Endothelial cell of umbilical vein (primary cell): ENCODE data around the gene BTG2. TPM values are rescaled to one million over a fixed set of nuclear protein-coding genes. Genes with fewer than 3 reads are reported as not detected.

Source experiments
- BruUV-seq: library from RNA; stranded (reverse); fragments of 400-500 nt; replicated peaks from 2 replicates; lab custom pipeline; 2021; lab: Mats Ljungman, UMichigan
- CTCF ChIA-PET: fragments of 300-600, 350-600 bp; sonication (Branson Sonifier 250); formaldehyde crosslinking; loops from one replicate; lab custom pipeline; 2021; ENCODE audit warnings: antibody characterized with exemption, inconsistent platforms; lab: Charles Lee
- POLR2A ChIA-PET: fragments of 300-600, 350-600 bp; sonication (Branson Sonifier 250); formaldehyde crosslinking; loops from one replicate; lab custom pipeline; 2021; ENCODE audit warnings: antibody characterized with exemption, inconsistent platforms; lab: Charles Lee
- DNase-seq: peaks from one replicate; pipeline ENCODE4 v3.0.0-alpha.2; 2011; ENCODE audit warnings: low read depth, low spot score
- FAIRE-seq: peaks from 2 replicates; lab custom pipeline; 2011; peaks lifted over from hg19 to GRCh38; lab: Jason Lieb, UNC
- H2AFZ ChIP-seq: 2 replicates; pipeline ENCODE4 v1.6.0; 2012; ENCODE audit warnings: low read depth, low read length, control low read depth, inconsistent platforms
- H3K27ac ChIP-seq: 2 replicates; pipeline ENCODE4 v1.5.1; 2011; ENCODE audit warnings: low read depth, mild to moderate bottlenecking, control low read depth, low read length, moderate library complexity; ENCODE audit not compliant: insufficient read depth
- H3K27me3 ChIP-seq, 2 experiments: 2 replicates each; pipeline versions ENCODE4 v1.6.0 to v1.6.1; 2011; ENCODE audit warnings: low read length in 2 of 2, mixed read lengths in 1 of 2; ENCODE audit not compliant: control insufficient read depth in 2 of 2, insufficient read depth in 2 of 2
- H3K36me3 ChIP-seq, 2 experiments: 2 replicates in 1 of 2; 3 replicates in 1 of 2; pipeline ENCODE4 v1.5.1; 2011; ENCODE audit warnings: low read length in 2 of 2, mild to moderate bottlenecking in 1 of 2, moderate library complexity in 1 of 2; ENCODE audit not compliant: control insufficient read depth in 2 of 2, insufficient read depth in 2 of 2; ENCODE audit errors: extremely low read depth in 1 of 2
- H3K4me1 ChIP-seq: 3 replicates; pipeline ENCODE4 v1.5.1; 2011; ENCODE audit warnings: mild to moderate bottlenecking, low read length; ENCODE audit not compliant: control insufficient read depth, insufficient read depth; ENCODE audit errors: extremely low read depth
- H3K4me2 ChIP-seq: 2 replicates; pipeline ENCODE4 v1.6.1; 2011; ENCODE audit warnings: low read length, control low read depth, mixed read lengths; ENCODE audit not compliant: insufficient read depth
- H3K4me3 ChIP-seq, 3 experiments: fragments of 200-600 bp in 1 of 3; sonication (generic), shearing (Covaris generic) in 1 of 3; replicated peaks in 1 of 3; 2 replicates each; pipeline ENCODE4 v1.5.1; 2011 to 2016; ENCODE audit warnings: control low read depth in 3 of 3, low read length in 3 of 3, mild to moderate bottlenecking in 2 of 3, inconsistent platforms in 1 of 3, low read depth in 1 of 3, moderate library complexity in 1 of 3; ENCODE audit not compliant: insufficient read depth in 1 of 3
- H3K79me2 ChIP-seq: 2 replicates; pipeline ENCODE4 v1.6.0; 2012; ENCODE audit warnings: low read length, inconsistent platforms; ENCODE audit not compliant: control insufficient read depth, insufficient read depth
- H3K9ac ChIP-seq: replicated peaks from 2 replicates; pipeline ENCODE3; 2011; ENCODE audit warnings: low read length, control low read depth; ENCODE audit not compliant: insufficient read depth; ENCODE audit errors: extremely low read depth
- H3K9me1 ChIP-seq: replicated peaks from 3 replicates; pipeline ENCODE4 v1.6.0; 2011; ENCODE audit warnings: mild to moderate bottlenecking, low read length; ENCODE audit not compliant: control insufficient read depth, insufficient read depth; ENCODE audit errors: extremely low read depth
- H3K9me3 ChIP-seq: replicated peaks from 2 replicates; pipeline ENCODE4 v1.5.1; 2012; ENCODE audit warnings: low read length, inconsistent platforms; ENCODE audit not compliant: control insufficient read depth, insufficient read depth
- H4K20me1 ChIP-seq: replicated peaks from 2 replicates; pipeline ENCODE3; 2011; ENCODE audit warnings: mild to moderate bottlenecking, low read length; ENCODE audit not compliant: control insufficient read depth, insufficient read depth; ENCODE audit errors: extremely low read depth
- EZH2 ChIP-seq: IDR thresholded peaks from 2 replicates; pipeline ENCODE4 v1.6.1; 2012; ENCODE audit warnings: borderline replicate concordance, low read depth, mild to moderate bottlenecking, moderate library complexity, low read length, inconsistent platforms; ENCODE audit not compliant: severe bottlenecking
- FOS ChIP-seq: IDR thresholded peaks from 2 replicates; pipeline ENCODE4 v1.6.1; 2011; ENCODE audit warnings: mild to moderate bottlenecking, low read length, moderate library complexity, borderline replicate concordance; ENCODE audit not compliant: insufficient read depth
- GATA2 ChIP-seq: IDR thresholded peaks from 2 replicates; pipeline ENCODE4 v1.7.0; 2011; ENCODE audit warnings: low read depth, mild to moderate bottlenecking, moderate library complexity, mixed read lengths, low read length; ENCODE audit not compliant: insufficient read length, insufficient read depth
- JUN ChIP-seq: IDR thresholded peaks from 2 replicates; pipeline ENCODE4 v1.6.1; 2011; ENCODE audit warnings: borderline replicate concordance, low read depth; ENCODE audit not compliant: insufficient read length, insufficient read depth
- MYC ChIP-seq: IDR thresholded peaks from one replicate; pipeline ENCODE4 v1.6.1; 2011; ENCODE audit warnings: mild to moderate bottlenecking, low read depth, low read length
- POLR2A ChIP-seq: IDR thresholded peaks from 2 replicates; pipeline ENCODE4 v1.6.1; 2012; ENCODE audit warnings: low read depth, mild to moderate bottlenecking, control low read depth, low read length
- POLR2AphosphoS5 ChIP-seq: IDR thresholded peaks from 2 replicates; pipeline ENCODE4 v1.6.1; 2012; ENCODE audit warnings: low read depth, mild to moderate bottlenecking, control low read depth, low read length, moderate library complexity; ENCODE audit not compliant: insufficient read depth
- dilution Hi-C: fragments of 300-500 bp; cut with MboI; formaldehyde crosslinking; loops from one replicate; pipeline ENCODE4 v1.15.0; 2019; ENCODE audit warnings: low sequenced_read_pairs; ENCODE audit not compliant: extremely low pct_ligation_motif_present
- intact Hi-C: fragments of 100-400 bp; cut with micrococcal nuclease; formaldehyde crosslinking; loops from one replicate; pipeline ENCODE4 v1.10.0; 2022
- polyA plus RNA-seq, 4 experiments: library from polyadenylated mRNA; depleted of rRNA in 3 of 4; stranded (reverse) in 3 of 4; unstranded in 1 of 4; fragments of >200 nt; gene quantifications; 2 replicates each; pipeline versions ENCODE4 v1.2.1 to v1.2.3, GENCODE V29; 2011 to 2012; ENCODE audit warnings: missing spikeins in 1 of 4
- total RNA-seq: library from RNA; stranded (reverse); gene quantifications from 2 replicates; pipeline ENCODE4 v1.2.3, GENCODE V29; 2021
- TF ChIP-seq, protein P1 (sequence below), 2 donors: IDR thresholded peaks; 1 replicate in 1 of 2; 2 replicates in 1 of 2; pipeline ENCODE4 v1.5.1; 2011; ENCODE audit warnings: low read length in 2 of 2, mild to moderate bottlenecking in 2 of 2, moderate library complexity in 2 of 2, control low read depth in 1 of 2, inconsistent platforms in 1 of 2, low read depth in 1 of 2; ENCODE audit not compliant: insufficient read depth in 1 of 2; ENCODE audit errors: extremely low read depth in 1 of 2
- TF ChIP-seq, protein P2 (sequence below): IDR thresholded peaks from 2 replicates; pipeline ENCODE4 v1.6.1; 2011; ENCODE audit not compliant: insufficient read depth, insufficient read length

The BTG2 gene
- total and polyA plus RNA-seq, 2 donors (not counting 3 experiments of a cell fraction or from before 2014, with no cell fraction given), result 35.6 to 50.1 TPM

DNA sequence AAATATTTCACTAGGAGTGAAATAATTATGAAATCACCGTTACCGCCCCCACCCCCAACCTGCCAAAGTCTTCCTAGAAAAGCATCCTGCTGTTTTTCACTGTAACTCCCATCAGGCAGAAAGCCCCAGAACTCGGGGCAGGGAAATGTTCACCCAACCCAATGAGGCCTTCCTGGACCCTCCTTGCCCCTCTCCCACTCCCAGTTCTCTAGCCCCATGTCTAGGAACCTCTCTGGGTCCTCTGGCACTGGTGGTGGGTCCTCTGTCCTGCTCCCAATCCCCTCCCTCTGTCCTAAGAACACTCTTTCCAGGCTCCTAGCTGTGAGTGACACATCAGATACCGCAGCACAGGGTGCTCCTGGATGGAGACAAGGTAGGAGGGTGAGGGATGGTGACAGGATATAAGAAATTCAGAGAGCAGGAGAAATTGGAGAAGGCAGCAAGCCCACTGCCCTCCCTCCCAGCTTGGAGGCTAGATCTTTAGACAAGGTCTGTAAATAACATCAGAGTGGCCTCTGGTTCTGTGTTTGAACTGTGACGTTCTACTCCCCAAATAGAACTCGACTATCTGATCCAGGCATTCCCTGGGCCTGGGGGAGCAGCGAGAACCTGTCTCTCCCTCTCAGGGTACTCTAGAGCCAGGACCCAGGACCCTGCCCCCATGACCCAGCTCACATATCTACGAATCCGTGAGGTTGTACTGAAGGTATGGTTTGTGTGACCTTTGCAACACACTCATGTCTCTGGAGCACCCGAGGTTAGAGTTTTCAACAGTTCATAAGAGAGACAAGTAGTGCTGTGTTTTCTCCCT is 23.3 kb upstream of the BTG2 start:
- Histone ChIP-seq H3K79me2 (no peaks in the 10 kb centered on the region), H3K4me3 (no peak overlapping the region), H3K9ac (no peak overlapping the region), H3K4me1 (peaks cover 3% of the 10 kb centered on the region), H3K27me3 (peaks cover 8 to 16% of the 10 kb centered on the region in 2 experiments), H2AFZ (no peak overlapping the region), H3K27ac (no peak overlapping the region), H3K9me1 (no peaks in the 10 kb centered on the region), H3K4me2 (no peak overlapping the region), H4K20me1 (no peaks in the 10 kb centered on the region), H3K9me3 (no peaks in the 10 kb centered on the region), H3K36me3 (no peaks in the 10 kb centered on the region)
- DNase-seq, result no peak
- no peak for TF ChIP-seq FOS
- no peak for TF ChIP-seq POLR2A
- TF ChIP-seq, protein P1, sequence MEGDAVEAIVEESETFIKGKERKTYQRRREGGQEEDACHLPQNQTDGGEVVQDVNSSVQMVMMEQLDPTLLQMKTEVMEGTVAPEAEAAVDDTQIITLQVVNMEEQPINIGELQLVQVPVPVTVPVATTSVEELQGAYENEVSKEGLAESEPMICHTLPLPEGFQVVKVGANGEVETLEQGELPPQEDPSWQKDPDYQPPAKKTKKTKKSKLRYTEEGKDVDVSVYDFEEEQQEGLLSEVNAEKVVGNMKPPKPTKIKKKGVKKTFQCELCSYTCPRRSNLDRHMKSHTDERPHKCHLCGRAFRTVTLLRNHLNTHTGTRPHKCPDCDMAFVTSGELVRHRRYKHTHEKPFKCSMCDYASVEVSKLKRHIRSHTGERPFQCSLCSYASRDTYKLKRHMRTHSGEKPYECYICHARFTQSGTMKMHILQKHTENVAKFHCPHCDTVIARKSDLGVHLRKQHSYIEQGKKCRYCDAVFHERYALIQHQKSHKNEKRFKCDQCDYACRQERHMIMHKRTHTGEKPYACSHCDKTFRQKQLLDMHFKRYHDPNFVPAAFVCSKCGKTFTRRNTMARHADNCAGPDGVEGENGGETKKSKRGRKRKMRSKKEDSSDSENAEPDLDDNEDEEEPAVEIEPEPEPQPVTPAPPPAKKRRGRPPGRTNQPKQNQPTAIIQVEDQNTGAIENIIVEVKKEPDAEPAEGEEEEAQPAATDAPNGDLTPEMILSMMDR (IDR thresholded peaks at IDR 0.05; ENCODE audit: extremely low read depth in 1 of 2, insufficient read depth in 1 of 2, low read depth in 1 of 2, low read length in 2 of 2), result no peak
- no peak for TF ChIP-seq POLR2AphosphoS5
- TF ChIP-seq MYC, result no peak
- no peak for TF ChIP-seq GATA2
- TF ChIP-seq JUN, result no peak
- TF ChIP-seq, protein P2, sequence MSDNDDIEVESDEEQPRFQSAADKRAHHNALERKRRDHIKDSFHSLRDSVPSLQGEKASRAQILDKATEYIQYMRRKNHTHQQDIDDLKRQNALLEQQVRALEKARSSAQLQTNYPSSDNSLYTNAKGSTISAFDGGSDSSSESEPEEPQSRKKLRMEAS, result no peak
- TF ChIP-seq EZH2, result no peak
- ChIA-PET CTCF (interaction anchor here (3.7 to 19.8 kb wide), 3 partner anchors 9 to 53 kb away, joined by 18 to 1014 read pairs (median 91); no protein-coding TSS in a partner anchor), POLR2A (no interaction called here)
- intact Hi-C loops, result no loop called here
- dilution Hi-C loops, result no loop called here
- FAIRE-seq, result no peak
- no TSS peak for BruUV-seq
